A172 (cell line): ENCODE results near the gene SOX30. TPM values are rescaled to one million over a fixed set of nuclear protein-coding genes. Genes with fewer than 3 reads are reported as not detected.

Experiments
- DNase-seq: peaks from one replicate; pipeline ENCODE4 v3.0.0-alpha.2; 2015; ENCODE audit warnings: low spot score
- total RNA-seq: library from RNA; depleted of rRNA; stranded (reverse); fragments of >200 nt; shearing (Covaris generic); gene quantifications from 2 replicates; pipeline ENCODE4 v1.2.3, GENCODE V29; 2014

Gene SOX30
- total RNA-seq, 1 experiment from 2014 or later, result not detected

GRCh38 chr5:157607371-157608161 lies 44.7 kb downstream of the SOX30 start:
- peak; percentile 81 for DNase-seq

- no peak for DNase-seq
These were observed 46.2 kb downstream of the SOX30 start for GRCh38 chr5:157606046-157606445.

- peak; percentile 97 for DNase-seq
These were observed 48.7 kb downstream of the SOX30 start for GRCh38 chr5:157603333-157604190.

- peak; percentile 79 for DNase-seq
These were observed 49.7 kb downstream of the SOX30 start for GRCh38 chr5:157602505-157602904.

- no peak for DNase-seq
These were observed 52.0 kb downstream of the SOX30 start for GRCh38 chr5:157600252-157600651.

GRCh38 chr5:157599565-157599964 lies 52.7 kb downstream of the SOX30 start:
- no peak for DNase-seq

- DNase-seq, result no peak
These were observed 53.8 kb downstream of the SOX30 start for GRCh38 chr5:157598350-157598936.

GRCh38 chr5:157597277-157597676 lies 55.0 kb downstream of the SOX30 start:
- no peak for DNase-seq

GRCh38 chr5:157596487-157596886 lies 55.8 kb downstream of the SOX30 start:
- DNase-seq, result no peak

- DNase-seq, result no peak
These were observed 57.4 kb downstream of the SOX30 start for GRCh38 chr5:157594675-157595459.

- DNase-seq, result no peak
These were observed 58.0 kb downstream of the SOX30 start for GRCh38 chr5:157594257-157594656.

- DNase-seq, result no peak
These were observed 59.0 kb downstream of the SOX30 start for GRCh38 chr5:157593052-157593757.

GRCh38 chr5:157592594-157592993 lies 59.6 kb downstream of the SOX30 start:
- DNase-seq, result no peak

- no peak for DNase-seq
These were observed 61.8 kb downstream of the SOX30 start for GRCh38 chr5:157590478-157590877.

- DNase-seq, result no peak
These were observed 67.6 kb downstream of the SOX30 start for GRCh38 chr5:157584628-157585027.

- DNase-seq, result no peak
These were observed 69.3 kb downstream of the SOX30 start for GRCh38 chr5:157582731-157583620.

GRCh38 chr5:157581901-157582300 lies 70.3 kb downstream of the SOX30 start:
- no peak for DNase-seq

- no peak for DNase-seq
These were observed 74.0 kb downstream of the SOX30 start for GRCh38 chr5:157578079-157578780.

GRCh38 chr5:157576678-157577077 lies 75.6 kb downstream of the SOX30 start:
- no peak for DNase-seq
